Chondrocyte (in vitro differentiated cells): ENCODE measurements around the gene ZNF629. TPM values are rescaled to one million over a fixed set of nuclear protein-coding genes. Genes with fewer than 3 reads are reported as not detected.

Experiments used
- DNase-seq: peaks from one replicate; pipeline ENCODE4 v3.0.0; 2021; ENCODE audit warnings: mixed read lengths, low spot score
- H3K27ac Mint-ChIP-seq: one replicate; pipeline ENCODE4 v1.8.0; 2021; ENCODE audit warnings: mild to moderate bottlenecking, moderate library complexity, mixed read lengths; ENCODE audit not compliant: unreplicated experiment
- H3K27me3 Mint-ChIP-seq: 2 replicates; pipeline ENCODE4 v1.8.0; 2021; ENCODE audit warnings: low read depth, mixed read lengths
- H3K36me3 Mint-ChIP-seq: 2 replicates; pipeline ENCODE4 v1.8.0; 2021; ENCODE audit warnings: low read depth, mixed read lengths
- H3K4me1 Mint-ChIP-seq: 2 replicates; pipeline ENCODE4 v1.8.0; 2021; ENCODE audit warnings: low read depth, mild to moderate bottlenecking, mixed read lengths
- H3K4me3 Mint-ChIP-seq: one replicate; pipeline ENCODE4 v1.8.0; 2021; ENCODE audit warnings: mild to moderate bottlenecking, moderate library complexity, mixed read lengths; ENCODE audit not compliant: unreplicated experiment
- H3K9me3 Mint-ChIP-seq: 2 replicates; pipeline ENCODE4 v1.8.0; 2021; ENCODE audit warnings: low read depth, mixed read lengths
- CTCF ChIP-seq: fragments of 200-600 bp; sonication (generic); IDR thresholded peaks from 2 replicates; pipeline ENCODE4 v1.5.0; 2021; ENCODE audit warnings: antibody characterized with exemption, mild to moderate bottlenecking, moderate library complexity
- total RNA-seq: library from RNA; stranded (reverse); gene quantifications from 3 replicates; pipeline ENCODE4 v1.2.1, GENCODE V29; 2021

The ZNF629 gene
- total RNA-seq, 1 donor from 2014 or later, result 18.9 TPM

- TF ChIP-seq CTCF, result no peak
- no peaks in the 10 kb centered on the region for H3K27me3 Mint-ChIP-seq
- DNase-seq, result peak; percentile 71
- H3K4me3 Mint-ChIP-seq, result no peak overlapping the region
- H3K4me1 Mint-ChIP-seq, result peaks cover 22% of the 10 kb centered on the region
- peak overlapping the region; percentile 14 for H3K27ac Mint-ChIP-seq
- peaks cover 45% of the 10 kb centered on the region for H3K36me3 Mint-ChIP-seq
- no peaks in the 10 kb centered on the region for H3K9me3 Mint-ChIP-seq
Measured at GRCh38 chr16:30736995-30737793, 49.8 kb downstream of the ZNF629 start.

- Mint-ChIP-seq H3K4me1 (no peaks in the 10 kb centered on the region), H3K4me3 (no peak overlapping the region), H3K9me3 (no peaks in the 10 kb centered on the region), H3K27me3 (no peaks in the 10 kb centered on the region), H3K36me3 (peaks cover 35% of the 10 kb centered on the region), H3K27ac (no peak overlapping the region)
- TF ChIP-seq CTCF, result no peak
- peak; percentile 15 for DNase-seq
Measured at GRCh38 chr16:30731411-30731810, 55.6 kb downstream of the ZNF629 start.

- H3K4me3 Mint-ChIP-seq, result no peak overlapping the region
- no peak for TF ChIP-seq CTCF
- H3K27me3 Mint-ChIP-seq, result no peaks in the 10 kb centered on the region
- H3K9me3 Mint-ChIP-seq, result no peaks in the 10 kb centered on the region
- peak; percentile 58 for DNase-seq
- H3K27ac Mint-ChIP-seq, result no peak overlapping the region
- H3K4me1 Mint-ChIP-seq, result no peaks in the 10 kb centered on the region
- H3K36me3 Mint-ChIP-seq, result peaks cover 32% of the 10 kb centered on the region
Measured at GRCh38 chr16:30728899-30729672, 57.9 kb downstream of the ZNF629 start.

Other genes with a start within 250 kb of the ZNF629 start
- gene ZNF764, start 228.8 kb downstream of the ZNF629 start, total RNA-seq, result 8.3 to 11.1 TPM (median 8.6 TPM) in 3 replicates
- gene ZNF688, start 215.5 kb downstream of the ZNF629 start, total RNA-seq, result 11.7 to 15.0 TPM (median 13.7 TPM) in 3 replicates
- gene ZNF785, start 201.5 kb downstream of the ZNF629 start, total RNA-seq, result 17.0 to 20.2 TPM (median 17.7 TPM) in 3 replicates
- gene ZNF689, start 176.8 kb downstream of the ZNF629 start, total RNA-seq, result 5.9 to 8.5 TPM (median 7.1 TPM) in 3 replicates
- 33.5 to 46.9 TPM (median 42.0 TPM) in 3 replicates for gene PRR14, start 136.2 kb downstream of the ZNF629 start, total RNA-seq
- gene FBRS, start 128.8 kb downstream of the ZNF629 start, total RNA-seq, result 49.9 to 54.5 TPM (median 52.8 TPM) in 3 replicates
- 49.2 to 63.9 TPM (median 52.5 TPM) in 3 replicates for gene SRCAP, start 88.0 kb downstream of the ZNF629 start, total RNA-seq
- gene PHKG2, start 38.8 kb downstream of the ZNF629 start, total RNA-seq, result 18.8 to 28.1 TPM (median 19.0 TPM) in 3 replicates
- gene CFAP119, start 25.1 kb downstream of the ZNF629 start, total RNA-seq, result 6.3 to 10.0 TPM (median 7.1 TPM) in 3 replicates
- gene RNF40, start 24.9 kb downstream of the ZNF629 start, total RNA-seq, result 71.1 to 104 TPM (median 78.6 TPM) in 3 replicates
- gene BCL7C, start 106.9 kb upstream of the ZNF629 start, total RNA-seq, result 34.6 to 37.5 TPM (median 37.3 TPM) in 3 replicates
- 3.7 to 5.7 TPM (median 4.2 TPM) in 3 replicates for gene CTF1, start 109.4 kb upstream of the ZNF629 start, total RNA-seq
- 19.4 to 21.5 TPM (median 20.5 TPM) in 3 replicates for gene FBXL19, start 136.4 kb upstream of the ZNF629 start, total RNA-seq
- 10.3 to 16.0 TPM (median 15.6 TPM) in 3 replicates for gene ORAI3, start 161.9 kb upstream of the ZNF629 start, total RNA-seq
- gene SETD1A, start 170.5 kb upstream of the ZNF629 start, total RNA-seq, result 15.0 to 18.0 TPM (median 15.8 TPM) in 3 replicates
- 10.8 to 12.4 TPM (median 12.3 TPM) in 3 replicates for gene HSD3B7, start 198.0 kb upstream of the ZNF629 start, total RNA-seq
- 1.4 to 4.0 TPM (median 1.7 TPM) in 3 replicates for gene STX1B, start 223.4 kb upstream of the ZNF629 start, total RNA-seq
- 43.4 to 54.1 TPM (median 48.0 TPM) in 3 replicates for gene STX4, start 246.4 kb upstream of the ZNF629 start, total RNA-seq